ENCODE measurements around the gene KSR1.

- TF ChIP-seq CTCF (IDR thresholded peaks at IDR 0.05) (no peak), REST (IDR thresholded peaks at IDR 0.05; ENCODE audit: insufficient read depth in 1 of 2, low read depth in 2 of 2, low read length in 1 of 2) (no peak), POLR2AphosphoS5 (IDR thresholded peaks at IDR 0.05; ENCODE audit: low read depth, low read length) (no peak)
Measured at GRCh38 chr17:27463235-27463677, 7.0 kb downstream of the KSR1 start.

All from Panc1 (cell line).